ENCODE results near the gene SLC1A7. TPM values are rescaled to one million over a fixed set of nuclear protein-coding genes. Genes with fewer than 3 reads are reported as not detected.

The SLC1A7 gene
- total and polyA plus RNA-seq, 2 of the 13 experiments (the other 11 are each of a cell fraction or from before 2014, with no cell fraction given), result 0.04 to 2.0 TPM

DNA sequence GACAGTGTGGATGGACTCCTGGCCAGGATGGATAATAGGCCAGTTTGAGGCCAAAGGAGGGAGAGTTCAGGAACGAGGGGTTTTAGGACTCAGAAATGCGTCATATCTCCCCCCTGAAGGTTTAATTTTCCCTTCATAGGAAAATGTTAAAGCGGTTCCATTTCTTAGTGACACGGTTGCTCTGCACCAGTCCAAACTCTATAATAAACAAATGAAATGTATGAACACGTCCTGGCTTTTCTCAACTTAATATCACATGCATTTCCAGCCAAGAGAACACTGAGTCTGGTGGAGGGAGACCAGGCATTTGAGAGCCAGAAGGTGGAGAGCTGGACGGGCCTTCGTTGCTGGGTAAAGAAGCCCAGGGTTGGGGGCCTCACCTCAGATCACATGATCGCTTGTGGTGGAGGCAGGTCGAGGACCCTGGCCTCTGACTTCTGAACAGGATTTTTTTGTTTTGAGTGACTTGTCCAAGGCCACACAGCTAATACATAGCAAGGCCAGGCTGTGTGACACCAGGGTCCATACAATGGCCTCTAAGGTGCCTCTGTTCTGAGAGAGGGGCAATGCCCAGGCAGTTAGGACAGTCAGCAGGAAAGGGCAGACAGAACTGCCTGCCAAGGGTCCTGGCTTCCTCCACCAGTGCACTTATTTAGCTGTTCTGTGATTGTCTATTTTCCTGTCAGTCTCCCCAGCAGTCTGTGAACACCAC, 11.4 kb downstream of the SLC1A7 start (continued):
- no peak for TF ChIP-seq NFATC3 (CRISPR knock-in tag; IDR thresholded peaks at IDR 0.05)
- TF ChIP-seq, protein P1, sequence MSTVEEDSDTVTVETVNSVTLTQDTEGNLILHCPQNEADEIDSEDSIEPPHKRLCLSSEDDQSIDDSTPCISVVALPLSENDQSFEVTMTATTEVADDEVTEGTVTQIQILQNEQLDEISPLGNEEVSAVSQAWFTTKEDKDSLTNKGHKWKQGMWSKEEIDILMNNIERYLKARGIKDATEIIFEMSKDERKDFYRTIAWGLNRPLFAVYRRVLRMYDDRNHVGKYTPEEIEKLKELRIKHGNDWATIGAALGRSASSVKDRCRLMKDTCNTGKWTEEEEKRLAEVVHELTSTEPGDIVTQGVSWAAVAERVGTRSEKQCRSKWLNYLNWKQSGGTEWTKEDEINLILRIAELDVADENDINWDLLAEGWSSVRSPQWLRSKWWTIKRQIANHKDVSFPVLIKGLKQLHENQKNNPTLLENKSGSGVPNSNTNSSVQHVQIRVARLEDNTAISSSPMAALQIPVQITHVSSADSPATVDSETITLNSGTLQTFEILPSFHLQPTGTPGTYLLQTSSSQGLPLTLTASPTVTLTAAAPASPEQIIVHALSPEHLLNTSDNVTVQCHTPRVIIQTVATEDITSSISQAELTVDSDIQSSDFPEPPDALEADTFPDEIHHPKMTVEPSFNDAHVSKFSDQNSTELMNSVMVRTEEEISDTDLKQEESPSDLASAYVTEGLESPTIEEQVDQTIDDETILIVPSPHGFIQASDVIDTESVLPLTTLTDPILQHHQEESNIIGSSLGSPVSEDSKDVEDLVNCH (CRISPR knock-in tag; IDR thresholded peaks at IDR 0.05), result no peak
- no peak for TF ChIP-seq POLR2A (IDR thresholded peaks at IDR 0.05; ENCODE audit: insufficient read depth in 1 of 2, low read depth in 2 of 2, low read length in 2 of 2)
- TF ChIP-seq, protein P2, sequence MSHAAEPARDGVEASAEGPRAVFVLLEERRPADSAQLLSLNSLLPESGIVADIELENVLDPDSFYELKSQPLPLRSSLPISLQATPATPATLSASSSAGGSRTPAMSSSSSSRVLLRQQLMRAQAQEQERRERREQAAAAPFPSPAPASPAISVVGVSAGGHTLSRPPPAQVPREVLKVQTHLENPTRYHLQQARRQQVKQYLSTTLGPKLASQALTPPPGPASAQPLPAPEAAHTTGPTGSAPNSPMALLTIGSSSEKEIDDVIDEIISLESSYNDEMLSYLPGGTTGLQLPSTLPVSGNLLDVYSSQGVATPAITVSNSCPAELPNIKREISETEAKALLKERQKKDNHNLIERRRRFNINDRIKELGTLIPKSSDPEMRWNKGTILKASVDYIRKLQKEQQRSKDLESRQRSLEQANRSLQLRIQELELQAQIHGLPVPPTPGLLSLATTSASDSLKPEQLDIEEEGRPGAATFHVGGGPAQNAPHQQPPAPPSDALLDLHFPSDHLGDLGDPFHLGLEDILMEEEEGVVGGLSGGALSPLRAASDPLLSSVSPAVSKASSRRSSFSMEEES (CRISPR knock-in tag; IDR thresholded peaks at IDR 0.05), result peak; percentile 80
- TF ChIP-seq, protein P3, sequence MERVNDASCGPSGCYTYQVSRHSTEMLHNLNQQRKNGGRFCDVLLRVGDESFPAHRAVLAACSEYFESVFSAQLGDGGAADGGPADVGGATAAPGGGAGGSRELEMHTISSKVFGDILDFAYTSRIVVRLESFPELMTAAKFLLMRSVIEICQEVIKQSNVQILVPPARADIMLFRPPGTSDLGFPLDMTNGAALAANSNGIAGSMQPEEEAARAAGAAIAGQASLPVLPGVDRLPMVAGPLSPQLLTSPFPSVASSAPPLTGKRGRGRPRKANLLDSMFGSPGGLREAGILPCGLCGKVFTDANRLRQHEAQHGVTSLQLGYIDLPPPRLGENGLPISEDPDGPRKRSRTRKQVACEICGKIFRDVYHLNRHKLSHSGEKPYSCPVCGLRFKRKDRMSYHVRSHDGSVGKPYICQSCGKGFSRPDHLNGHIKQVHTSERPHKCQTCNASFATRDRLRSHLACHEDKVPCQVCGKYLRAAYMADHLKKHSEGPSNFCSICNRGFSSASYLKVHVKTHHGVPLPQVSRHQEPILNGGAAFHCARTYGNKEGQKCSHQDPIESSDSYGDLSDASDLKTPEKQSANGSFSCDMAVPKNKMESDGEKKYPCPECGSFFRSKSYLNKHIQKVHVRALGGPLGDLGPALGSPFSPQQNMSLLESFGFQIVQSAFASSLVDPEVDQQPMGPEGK (CRISPR knock-in tag; IDR thresholded peaks at IDR 0.05), result peak; percentile 39; the same call in 1 of the 2 replicates
- no peak for TF ChIP-seq ZNF782 (CRISPR knock-in tag; IDR thresholded peaks at IDR 0.05; ENCODE audit: borderline replicate concordance)
- TF ChIP-seq CHD4 (IDR thresholded peaks at IDR 0.05; ENCODE audit: borderline replicate concordance, low read length), result no peak
- TF ChIP-seq HOXA9 (CRISPR knock-in tag; IDR thresholded peaks at IDR 0.05; ENCODE audit: borderline replicate concordance), result no peak
- TF ChIP-seq ZNF256 (CRISPR knock-in tag; conservative IDR thresholded peaks at IDR 0.05), result no peak
- no peak for TF ChIP-seq MYNN (CRISPR knock-in tag; IDR thresholded peaks at IDR 0.05; ENCODE audit: low read depth)
- TF ChIP-seq ZFYVE20 (CRISPR knock-in tag; IDR thresholded peaks at IDR 0.05; ENCODE audit: borderline replicate concordance, low read depth), result no peak
- no peak for TF ChIP-seq ZMYM2 (CRISPR knock-in tag; IDR thresholded peaks at IDR 0.05)
- no peak for TF ChIP-seq HOXA5 (CRISPR knock-in tag; IDR thresholded peaks at IDR 0.05)
- TF ChIP-seq, protein P4, sequence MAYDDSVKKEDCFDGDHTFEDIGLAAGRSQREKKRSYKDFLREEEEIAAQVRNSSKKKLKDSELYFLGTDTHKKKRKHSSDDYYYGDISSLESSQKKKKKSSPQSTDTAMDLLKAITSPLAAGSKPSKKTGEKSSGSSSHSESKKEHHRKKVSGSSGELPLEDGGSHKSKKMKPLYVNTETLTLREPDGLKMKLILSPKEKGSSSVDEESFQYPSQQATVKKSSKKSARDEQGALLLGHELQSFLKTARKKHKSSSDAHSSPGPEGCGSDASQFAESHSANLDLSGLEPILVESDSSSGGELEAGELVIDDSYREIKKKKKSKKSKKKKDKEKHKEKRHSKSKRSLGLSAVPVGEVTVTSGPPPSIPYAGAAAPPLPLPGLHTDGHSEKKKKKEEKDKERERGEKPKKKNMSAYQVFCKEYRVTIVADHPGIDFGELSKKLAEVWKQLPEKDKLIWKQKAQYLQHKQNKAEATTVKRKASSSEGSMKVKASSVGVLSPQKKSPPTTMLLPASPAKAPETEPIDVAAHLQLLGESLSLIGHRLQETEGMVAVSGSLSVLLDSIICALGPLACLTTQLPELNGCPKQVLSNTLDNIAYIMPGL (CRISPR knock-in tag; IDR thresholded peaks at IDR 0.05; ENCODE audit: borderline replicate concordance in 1 of 2, low read depth in 1 of 2), result 0 out of 4 replicates have a peak, but pooled peaks of 1 of the 2 experiments have one; percentile 34
- no peak for TF ChIP-seq ZNF558 (CRISPR knock-in tag; IDR thresholded peaks at IDR 0.05; ENCODE audit: borderline replicate concordance)
- TF ChIP-seq ZSCAN22 (CRISPR knock-in tag; IDR thresholded peaks at IDR 0.05), result peak; percentile 66; the same call in 1 of the 2 replicates
- no peak for TF ChIP-seq HOXD1 (CRISPR knock-in tag; IDR thresholded peaks at IDR 0.05)
- TF ChIP-seq, protein P5, sequence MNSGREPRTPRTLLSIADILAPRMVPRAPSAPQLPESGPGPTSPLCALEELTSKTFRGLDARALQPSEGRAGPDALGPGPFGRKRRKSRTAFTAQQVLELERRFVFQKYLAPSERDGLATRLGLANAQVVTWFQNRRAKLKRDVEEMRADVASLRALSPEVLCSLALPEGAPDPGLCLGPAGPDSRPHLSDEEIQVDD (CRISPR knock-in tag; IDR thresholded peaks at IDR 0.05; ENCODE audit: borderline replicate concordance), result no peak
- TF ChIP-seq ZNF30 (CRISPR knock-in tag; IDR thresholded peaks at IDR 0.05), result no peak
- TF ChIP-seq ZNF121 (CRISPR knock-in tag; IDR thresholded peaks at IDR 0.05), result peak; percentile 43; the same call in 1 of the 2 replicates
- TF ChIP-seq TGIF2 (CRISPR knock-in tag; IDR thresholded peaks at IDR 0.05), result no peak
- TF ChIP-seq FOXA3 (CRISPR knock-in tag; IDR thresholded peaks at IDR 0.05), result 0 out of 2 replicates have a peak, but pooled peaks have one; percentile 26

Measured in HepG2 (cell line).